Lung (tissue), 12 donors: ENCODE measurements around the gene RTL9. TPM values are rescaled to one million over a fixed set of nuclear protein-coding genes. Genes with fewer than 3 reads are reported as not detected.
"Not testable (repeated sequence)": the region's sequence is repeated elsewhere in the genome, so short reads cannot be mapped to it uniquely, and the experiment has no call there.

ENCODE experiments used
- ATAC-seq: fragments of 200-7000 bp; cut with Tn5 transposase; one replicate; pipeline ENCODE4 v1.9.1; 2020; ENCODE audit warnings: moderate number of reproducible peaks; ENCODE audit not compliant: insufficient read depth, low FRiP score
- DNase-seq, 3 donors: peaks; one replicate each; pipeline ENCODE4 v3.0.0-alpha.2; 2013 to 2017
- H3K27ac ChIP-seq, 2 donors: one replicate each; pipeline ENCODE4 v1.5.1; 2013; ENCODE audit warnings: mild to moderate bottlenecking in 2 of 2, moderate library complexity in 2 of 2, control low read depth in 1 of 2, inconsistent platforms in 1 of 2, low read depth in 1 of 2, low read length in 1 of 2
- H3K27me3 ChIP-seq, 3 donors: one replicate each; pipeline ENCODE4 v1.5.1; 2013; ENCODE audit warnings: low read length in 2 of 3; ENCODE audit not compliant: control insufficient read depth in 3 of 3, insufficient read depth in 3 of 3
- H3K36me3 ChIP-seq, 4 donors: one replicate each; pipeline ENCODE4 v1.5.1; 2013; ENCODE audit warnings: low read length in 4 of 4, mild to moderate bottlenecking in 1 of 4, moderate library complexity in 1 of 4; ENCODE audit not compliant: control insufficient read depth in 4 of 4, insufficient read depth in 4 of 4
- H3K4me1 ChIP-seq, 5 donors: one replicate each; pipeline ENCODE4 v1.5.1; 2013; ENCODE audit warnings: low read length in 5 of 5, mild to moderate bottlenecking in 2 of 5, moderate library complexity in 1 of 5; ENCODE audit not compliant: control insufficient read depth in 5 of 5, insufficient read depth in 5 of 5
- H3K4me3 ChIP-seq: one replicate; pipeline ENCODE4 v1.5.1; 2013; ENCODE audit warnings: mild to moderate bottlenecking, control low read depth, moderate library complexity
- H3K9ac ChIP-seq, 2 donors: one replicate each; pipeline ENCODE4 v1.5.1; 2013; ENCODE audit warnings: low read length in 2 of 2, control low read depth in 1 of 2; ENCODE audit not compliant: insufficient read depth in 1 of 2
- H3K9me3 ChIP-seq, 4 donors: one replicate each; pipeline ENCODE4 v1.5.1; 2013; ENCODE audit warnings: low read length in 3 of 4, mild to moderate bottlenecking in 1 of 4, moderate library complexity in 1 of 4; ENCODE audit not compliant: control insufficient read depth in 4 of 4, insufficient read depth in 3 of 4
- CTCF ChIP-seq: IDR thresholded peaks from 2 replicates; pipeline ENCODE4 v1.5.1; 2012; ENCODE audit warnings: mild to moderate bottlenecking; ENCODE audit errors: control extremely low read depth, extremely low read depth
- WGBS, 2 donors: extraction: QIAGEN DNeasy Blood & Tissue Kit; methylation state at CpG; one replicate each; pipeline ENCODE4 v1.1.7; 2013; 5-methylcytosine and 5-hydroxymethylcytosine counted together
- polyA plus RNA-seq, 2 donors: library from polyadenylated mRNA; stranded (reverse); fragments of 200-250 nt; gene quantifications; one replicate each; pipeline ENCODE4 v1.2.1, GENCODE V29; 2013
- total RNA-seq, 2 donors: library from RNA; depleted of rRNA in 1 of 2; stranded (reverse); fragments of >200 nt in 1 of 2; gene quantifications; one replicate each; pipeline ENCODE4 v1.2.1, GENCODE V29; 2014 to 2021
- donor health status: control.
- donor health status: control.
- donor health status: Bipolar disorder and iron deficiency.
- donor health status: healthy.
- donor health status: DM: yes; HTN: yes; CAD: no.

Gene RTL9
- total and polyA plus RNA-seq, 4 donors, result 0.02 to 0.34 (median 0.06) TPM

- WGBS, 2 donors, result 75 to 99% methylated on average over 4 of the region's 4 CpGs
- H3K27ac ChIP-seq, result no peak overlapping the region
- H3K9me3 ChIP-seq, result no peaks in the 10 kb centered on the region
- H3K4me3 ChIP-seq, result no peak overlapping the region
- ATAC-seq, result no peak
- no peak for TF ChIP-seq CTCF
- DNase-seq, result no peak
- H3K27me3 ChIP-seq, result peaks cover 0 to 32% (median 0%) of the 10 kb centered on the region in 3 donors
- no peak overlapping the region for H3K9ac ChIP-seq
- H3K36me3 ChIP-seq, result no peaks in the 10 kb centered on the region
- no peaks in the 10 kb centered on the region for H3K4me1 ChIP-seq
These were observed 31.9 kb upstream of the RTL9 start for GRCh38 chrX:110326712-110327111.

GRCh38 chrX:110327336-110327735, 31.3 kb upstream of the RTL9 start:
- 67 to 74% methylated on average over 1 of the region's 1 CpG for WGBS, 2 donors
- H3K4me1 ChIP-seq, result no peaks in the 10 kb centered on the region
- no peaks in the 10 kb centered on the region for H3K36me3 ChIP-seq
- ATAC-seq, result no peak
- H3K27ac ChIP-seq, result no peak overlapping the region
- H3K27me3 ChIP-seq, result peaks cover 0 to 33% (median 0%) of the 10 kb centered on the region in 3 donors
- no peak for DNase-seq
- H3K4me3 ChIP-seq, result no peak overlapping the region
- no peaks in the 10 kb centered on the region for H3K9me3 ChIP-seq
- TF ChIP-seq CTCF, result no peak
- no peak overlapping the region for H3K9ac ChIP-seq

GRCh38 chrX:110328613-110329012, 30.0 kb upstream of the RTL9 start:
- ATAC-seq, H3K36me3 ChIP-seq, H3K4me3 ChIP-seq, H3K9ac ChIP-seq, H3K9me3 ChIP-seq, H3K27ac ChIP-seq, DNase-seq, H3K4me1 ChIP-seq: not testable (repeated sequence)
- H3K27me3 ChIP-seq, result peaks cover 0 to 26% (median 0%) of the 10 kb centered on the region in 3 donors
- 93% methylated on average over 1 of the region's 1 CpG for WGBS, 2 donors

- 17 to 60% methylated on average over 3 of the region's 3 CpGs for WGBS, 2 donors
- H3K27me3 ChIP-seq, result peaks cover 0 to 29% (median 0%) of the 10 kb centered on the region in 3 donors
- ATAC-seq, result no peak
- no peak overlapping the region for H3K9ac ChIP-seq
- no peaks in the 10 kb centered on the region for H3K4me1 ChIP-seq
- H3K36me3 ChIP-seq, result no peaks in the 10 kb centered on the region
- H3K4me3 ChIP-seq, result no peak overlapping the region
- no peak overlapping the region for H3K27ac ChIP-seq
- no peak for DNase-seq
- TF ChIP-seq CTCF, result no peak
- no peaks in the 10 kb centered on the region for H3K9me3 ChIP-seq
These were observed 27.1 kb upstream of the RTL9 start for GRCh38 chrX:110331444-110332030.

GRCh38 chrX:110333458-110333857, 25.2 kb upstream of the RTL9 start:
- not testable (repeated sequence) for H3K36me3 ChIP-seq, H3K4me3 ChIP-seq, H3K27ac ChIP-seq, ATAC-seq, H3K9ac ChIP-seq, DNase-seq, H3K9me3 ChIP-seq, H3K4me1 ChIP-seq
- whole genome bisulfite sequencing, 2 donors, result 84 to 100% methylated on average over 1 of the region's 1 CpG
- H3K27me3 ChIP-seq, result peaks cover 0 to 30% (median 0%) of the 10 kb centered on the region in 3 donors
